ENCODE results near the gene NINJ1.

GRCh38 chr9:93094658-93095204 is 39.3 kb downstream of the NINJ1 start:
- TF ChIP-seq CTCF (IDR thresholded peaks at IDR 0.05) (no peak), POLR2AphosphoS5 (IDR thresholded peaks at IDR 0.05) (no peak), EP300 (IDR thresholded peaks at IDR 0.05) (no peak), POLR2A (IDR thresholded peaks at IDR 0.05) (no peak)
